Thoracic aorta (tissue), 2 donors: ENCODE results near the gene OR10D3. TPM values are rescaled to one million over a fixed set of nuclear protein-coding genes. Genes with fewer than 3 reads are reported as not detected.

Experiments
- ATAC-seq: fragments of 150-250 bp; one replicate; pipeline ENCODE4 v1.8.0; 2017; ENCODE audit warnings: low read depth; ENCODE audit not compliant: insufficient number of reproducible peaks, low FRiP score
- DNase-seq: peaks from one replicate; pipeline ENCODE4 v3.0.0-alpha.2; 2020; ENCODE audit warnings: low spot score
- H3K27ac ChIP-seq, 2 donors: fragments of 200-600 bp; sonication (generic); 1 replicate in 1 of 2; 2 replicates in 1 of 2; pipeline ENCODE4 v1.5.1; 2016; ENCODE audit warnings: mild to moderate bottlenecking in 2 of 2, moderate library complexity in 2 of 2
- H3K27me3 ChIP-seq: fragments of 200-600 bp; sonication (generic); replicated peaks from 2 replicates; pipeline ENCODE4 v1.6.0; 2016; ENCODE audit warnings: mild to moderate bottlenecking; ENCODE audit not compliant: insufficient read depth
- H3K36me3 ChIP-seq: fragments of 200-600 bp; sonication (generic); one replicate; pipeline ENCODE4 v1.5.1; 2016
- H3K4me1 ChIP-seq, 2 donors: fragments of 200-600 bp; sonication (generic); 1 replicate in 1 of 2; 2 replicates in 1 of 2; pipeline versions ENCODE4 v1.5.1 to v1.6.0; 2016; ENCODE audit warnings: low read depth in 2 of 2, mild to moderate bottlenecking in 1 of 2; ENCODE audit not compliant: control insufficient read depth in 1 of 2
- H3K4me3 ChIP-seq: fragments of 200-600 bp; sonication (generic); 2 replicates; pipeline ENCODE4 v1.5.1; 2016; ENCODE audit warnings: mild to moderate bottlenecking
- H3K9me3 ChIP-seq: fragments of 200-600 bp; sonication (generic); 2 replicates; pipeline ENCODE4 v1.5.1; 2016
- total RNA-seq, 2 donors: library from RNA; depleted of rRNA; stranded (reverse); fragments of >200 nt; gene quantifications; one replicate each; pipeline versions ENCODE4 v1.1.0 to v1.2.3, GENCODE V29; 2016
- TF ChIP-seq, protein P1 (sequence below): fragments of 200-600 bp; sonication (generic); IDR thresholded peaks from one replicate; pipeline ENCODE4 v1.5.1; 2019; ENCODE audit warnings: antibody characterized with exemption

The OR10D3 gene, protein sequence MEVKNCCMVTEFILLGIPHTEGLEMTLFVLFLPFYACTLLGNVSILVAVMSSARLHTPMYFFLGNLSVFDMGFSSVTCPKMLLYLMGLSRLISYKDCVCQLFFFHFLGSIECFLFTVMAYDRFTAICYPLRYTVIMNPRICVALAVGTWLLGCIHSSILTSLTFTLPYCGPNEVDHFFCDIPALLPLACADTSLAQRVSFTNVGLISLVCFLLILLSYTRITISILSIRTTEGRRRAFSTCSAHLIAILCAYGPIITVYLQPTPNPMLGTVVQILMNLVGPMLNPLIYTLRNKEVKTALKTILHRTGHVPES
- not detected for total RNA-seq

DNA sequence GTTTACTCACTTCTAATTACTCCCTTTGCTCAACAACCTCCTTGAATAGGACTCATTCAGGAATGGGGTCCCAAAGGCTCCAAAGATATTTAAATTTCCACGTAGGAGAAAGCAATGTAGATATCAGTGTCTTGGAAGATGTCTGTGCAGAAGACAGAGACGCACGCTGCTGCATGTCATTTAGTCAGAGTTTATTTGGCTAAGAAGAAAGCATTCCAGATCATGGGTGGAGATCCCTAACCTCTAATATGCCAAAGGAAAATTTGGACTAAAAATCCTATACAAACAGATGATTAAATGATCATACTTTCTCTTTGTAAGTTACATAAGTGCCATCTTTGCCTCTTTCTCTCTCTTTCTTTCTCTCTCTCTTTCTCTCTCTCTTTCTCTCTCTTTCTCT is at the start of gene OR10D3:
Gene OR10D3, plus strand, starts transcription at position 278 of the 400 bp plus-strand sequence. CDS start 1,925 bp downstream, outside the sequence.
- peak within 1 kb of the TSS in 1 of 2 donors; percentile 57 for H3K27ac ChIP-seq

DNA sequence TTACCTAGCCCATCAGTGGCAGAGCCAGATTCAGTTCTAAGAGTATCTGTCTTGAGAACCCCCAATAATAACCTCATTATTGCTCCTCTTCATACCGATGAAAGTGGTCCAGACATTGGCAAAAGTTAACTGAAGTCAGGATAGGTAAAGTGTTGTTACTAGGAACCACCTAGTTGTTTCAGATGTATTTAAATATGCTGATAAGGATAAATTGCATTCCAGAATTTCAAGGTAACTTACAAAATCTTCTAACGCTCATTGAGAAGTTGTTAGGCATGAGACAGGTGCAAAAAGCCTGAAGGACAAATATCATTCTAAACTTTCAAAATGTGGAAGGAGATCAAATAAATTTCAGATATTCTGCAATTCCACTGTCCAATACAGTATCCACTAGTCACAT is 40.1 kb upstream of the OR10D3 start:
- no peak overlapping the region for H3K27ac ChIP-seq
- peaks cover 3% of the 10 kb centered on the region for H3K9me3 ChIP-seq
- TF ChIP-seq, protein P1, sequence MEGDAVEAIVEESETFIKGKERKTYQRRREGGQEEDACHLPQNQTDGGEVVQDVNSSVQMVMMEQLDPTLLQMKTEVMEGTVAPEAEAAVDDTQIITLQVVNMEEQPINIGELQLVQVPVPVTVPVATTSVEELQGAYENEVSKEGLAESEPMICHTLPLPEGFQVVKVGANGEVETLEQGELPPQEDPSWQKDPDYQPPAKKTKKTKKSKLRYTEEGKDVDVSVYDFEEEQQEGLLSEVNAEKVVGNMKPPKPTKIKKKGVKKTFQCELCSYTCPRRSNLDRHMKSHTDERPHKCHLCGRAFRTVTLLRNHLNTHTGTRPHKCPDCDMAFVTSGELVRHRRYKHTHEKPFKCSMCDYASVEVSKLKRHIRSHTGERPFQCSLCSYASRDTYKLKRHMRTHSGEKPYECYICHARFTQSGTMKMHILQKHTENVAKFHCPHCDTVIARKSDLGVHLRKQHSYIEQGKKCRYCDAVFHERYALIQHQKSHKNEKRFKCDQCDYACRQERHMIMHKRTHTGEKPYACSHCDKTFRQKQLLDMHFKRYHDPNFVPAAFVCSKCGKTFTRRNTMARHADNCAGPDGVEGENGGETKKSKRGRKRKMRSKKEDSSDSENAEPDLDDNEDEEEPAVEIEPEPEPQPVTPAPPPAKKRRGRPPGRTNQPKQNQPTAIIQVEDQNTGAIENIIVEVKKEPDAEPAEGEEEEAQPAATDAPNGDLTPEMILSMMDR = no peak
- H3K4me1 ChIP-seq = no peaks in the 10 kb centered on the region
- ATAC-seq (no peak), DNase-seq (no peak)
- H3K4me3 ChIP-seq = no peak overlapping the region
- H3K36me3 ChIP-seq = peaks cover 25% of the 10 kb centered on the region
- no peaks in the 10 kb centered on the region for H3K27me3 ChIP-seq

More for the DNA sequence above, at the start of gene OR10D3:
- TF ChIP-seq, protein P1 = no peak
- Histone ChIP-seq H3K4me3 (no peak within 1 kb of the TSS), H3K9me3 (no peaks in the 10 kb centered on the region), H3K36me3 (no peaks in the 10 kb centered on the region), H3K4me1 (peaks cover 0 to 5% of the 10 kb centered on the region in 2 donors), H3K27me3 (no peaks in the 10 kb centered on the region)
- DNase-seq (no peak), ATAC-seq (no peak)

DNA sequence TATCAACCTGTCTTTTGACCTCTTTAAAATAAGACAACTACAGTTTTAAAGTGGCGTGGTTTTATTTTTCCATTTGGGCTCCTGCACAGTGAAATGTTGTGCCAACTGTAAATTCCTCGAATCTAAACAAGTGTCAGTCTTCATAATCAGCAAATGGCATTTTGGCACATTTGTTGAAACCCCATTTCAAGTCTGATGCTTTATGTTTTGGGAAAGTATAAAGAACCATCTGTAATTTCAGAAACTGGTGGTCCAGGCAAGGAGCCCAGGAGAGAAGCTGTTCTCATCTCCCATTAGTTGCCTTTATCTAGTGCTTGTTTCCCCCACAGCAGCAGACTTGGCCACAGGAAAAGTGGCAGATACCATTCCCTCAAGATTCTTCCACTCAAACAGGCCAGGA is 35.2 kb upstream of the OR10D3 start:
- H3K4me1 ChIP-seq = no peaks in the 10 kb centered on the region
- TF ChIP-seq, protein P1 = no peak
- H3K9me3 ChIP-seq = no peaks in the 10 kb centered on the region
- H3K27me3 ChIP-seq = no peaks in the 10 kb centered on the region
- peaks cover 19% of the 10 kb centered on the region for H3K36me3 ChIP-seq
- ATAC-seq (no peak), DNase-seq (no peak)
- no peak overlapping the region for H3K4me3 ChIP-seq
- no peak overlapping the region for H3K27ac ChIP-seq

DNA sequence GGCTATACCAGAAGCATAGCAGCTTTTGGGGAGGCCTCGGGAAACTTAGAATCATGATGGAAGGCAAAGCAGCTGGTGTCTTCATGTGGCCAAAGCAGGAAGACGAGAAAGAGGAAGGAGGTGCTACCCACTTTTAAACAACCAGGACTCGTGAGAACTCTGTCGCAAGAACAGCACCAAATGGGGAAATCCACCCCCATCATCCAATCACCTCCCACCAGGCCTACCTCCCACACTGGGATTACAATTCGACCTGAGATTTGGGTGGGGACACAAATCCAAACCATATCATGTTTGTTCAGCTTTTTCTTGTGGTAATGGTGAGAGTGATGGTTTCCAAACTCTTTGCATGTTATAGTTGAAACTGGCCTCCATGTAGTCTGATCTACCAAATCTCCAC is 32.5 kb upstream of the OR10D3 start:
- no peak for DNase-seq
- no peak for ATAC-seq
- TF ChIP-seq, protein P1 = no peak
- no peaks in the 10 kb centered on the region for H3K27me3 ChIP-seq
- H3K4me3 ChIP-seq = no peak overlapping the region
- H3K36me3 ChIP-seq = peaks cover 5% of the 10 kb centered on the region
- no peaks in the 10 kb centered on the region for H3K4me1 ChIP-seq
- H3K9me3 ChIP-seq = no peaks in the 10 kb centered on the region
- H3K27ac ChIP-seq = no peak overlapping the region

DNA sequence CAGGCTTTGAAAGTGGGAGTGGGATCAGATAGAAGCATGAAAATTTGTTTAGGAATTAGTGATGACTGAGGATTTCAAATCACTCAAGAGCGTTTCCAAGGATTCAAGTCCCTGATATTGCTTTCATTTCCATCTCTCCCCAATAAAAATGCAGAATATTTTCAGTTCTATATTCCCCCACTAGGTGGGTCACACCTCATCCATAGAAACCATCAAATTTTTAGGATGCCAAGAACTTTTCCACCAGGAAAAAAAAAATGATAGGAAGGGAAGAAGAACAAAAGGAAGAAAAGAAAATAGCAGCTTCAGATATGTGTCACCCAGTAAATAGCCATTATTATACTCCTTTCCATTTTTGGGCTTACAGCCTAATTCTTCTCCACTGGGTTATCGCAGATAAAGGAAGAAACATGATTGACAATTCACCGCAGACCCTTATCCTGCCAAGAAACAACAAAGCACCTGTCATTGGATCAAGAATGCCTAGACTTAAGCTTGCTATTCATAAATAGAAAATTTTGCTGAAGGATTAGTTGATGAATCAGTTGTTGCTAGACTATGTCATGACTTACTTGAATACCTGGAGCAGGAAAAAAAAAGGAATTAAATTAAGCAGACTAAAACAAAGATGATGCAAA is 30.3 kb upstream of the OR10D3 start:
- no peaks in the 10 kb centered on the region for H3K36me3 ChIP-seq
- H3K4me3 ChIP-seq = no peak overlapping the region
- no peaks in the 10 kb centered on the region for H3K27me3 ChIP-seq
- no peak overlapping the region for H3K27ac ChIP-seq
- no peaks in the 10 kb centered on the region for H3K4me1 ChIP-seq
- TF ChIP-seq, protein P1 = no peak
- DNase-seq (no peak), ATAC-seq (no peak)
- no peaks in the 10 kb centered on the region for H3K9me3 ChIP-seq
